ENCODE data around the gene C16orf90. TPM values are rescaled to one million over a fixed set of nuclear protein-coding genes. Genes with fewer than 3 reads are reported as not detected.
A peak's percentile ranks its signal among the peaks of the same experiment; 100 is the strongest.

The C16orf90 gene
- total RNA-seq, 2 experiments from 2014 or later, result not detected

DNA sequence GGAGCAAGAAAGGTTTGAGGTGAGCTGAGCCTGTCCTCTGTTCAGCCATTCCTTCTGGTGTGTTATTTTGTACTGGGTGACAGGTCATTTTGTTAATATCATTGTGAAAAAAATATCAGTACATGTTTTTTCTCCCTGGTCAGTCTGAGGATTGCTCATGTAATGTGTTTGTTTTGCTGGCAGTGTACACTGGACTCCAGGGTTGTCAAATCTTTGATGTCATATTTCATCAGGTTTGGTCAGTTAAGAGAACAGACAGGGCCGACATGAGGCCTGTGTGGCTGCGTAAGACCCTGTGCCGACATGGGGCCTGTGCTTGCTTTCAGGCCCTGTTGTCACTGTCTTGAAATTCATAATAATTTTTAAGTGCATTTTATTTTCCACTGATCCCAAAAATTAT is 28.0 kb upstream of the C16orf90 start:
- ATAC-seq (ENCODE audit: low read depth) (no peak), DNase-seq (no peak)
- peaks cover 18% of the 10 kb centered on the region for H3K36me3 Mint-ChIP-seq
- H3K4me3 Mint-ChIP-seq, result no peak overlapping the region
- H3K27ac Mint-ChIP-seq, result no peak overlapping the region
- H3K9me3 Mint-ChIP-seq, result no peaks in the 10 kb centered on the region
- peaks cover 8% of the 10 kb centered on the region for H3K4me1 Mint-ChIP-seq
- no peaks in the 10 kb centered on the region for H3K27me3 Mint-ChIP-seq
- POLR2A ChIA-PET, result no interaction called here

GRCh38 chr16:3520841-3521240 is 25.6 kb upstream of the C16orf90 start:
- peaks cover 7% of the 10 kb centered on the region for H3K4me1 Mint-ChIP-seq
- no peak overlapping the region for H3K4me3 Mint-ChIP-seq
- DNase-seq (no peak), ATAC-seq (ENCODE audit: low read depth) (no peak)
- H3K27ac Mint-ChIP-seq, result no peak overlapping the region
- no peaks in the 10 kb centered on the region for H3K27me3 Mint-ChIP-seq
- POLR2A ChIA-PET, result no interaction called here
- no peaks in the 10 kb centered on the region for H3K9me3 Mint-ChIP-seq
- H3K36me3 Mint-ChIP-seq, result peaks cover 20% of the 10 kb centered on the region

DNA sequence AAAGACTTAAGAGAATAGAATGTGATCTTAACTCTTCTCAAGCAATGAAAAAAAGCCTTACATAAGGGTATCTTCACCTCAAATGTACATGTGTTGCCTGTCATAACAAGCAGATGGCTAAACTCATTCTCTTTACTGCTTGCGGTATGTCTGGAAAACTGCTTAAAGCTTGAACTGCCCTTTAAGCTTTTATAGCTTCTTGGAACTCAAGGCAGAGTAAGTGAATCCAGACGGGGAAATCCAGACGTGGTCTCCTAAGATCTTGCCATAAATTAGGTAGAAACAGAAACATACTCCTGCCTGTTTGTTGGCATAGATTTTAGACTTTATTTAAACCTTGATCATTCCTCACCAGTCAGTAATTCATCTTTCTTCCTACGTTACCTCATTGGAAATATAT is 25.1 kb upstream of the C16orf90 start:
- DNase-seq, result no peak
- H3K27me3 Mint-ChIP-seq, result no peaks in the 10 kb centered on the region
- H3K4me3 Mint-ChIP-seq, result no peak overlapping the region
- peaks cover 19% of the 10 kb centered on the region for H3K36me3 Mint-ChIP-seq
- H3K27ac Mint-ChIP-seq, result no peak overlapping the region
- POLR2A ChIA-PET, result no interaction called here
- H3K4me1 Mint-ChIP-seq, result peaks cover 7% of the 10 kb centered on the region
- ATAC-seq (ENCODE audit: low read depth), result no peak
- no peaks in the 10 kb centered on the region for H3K9me3 Mint-ChIP-seq

GRCh38 chr16:3519581-3519980 is 24.3 kb upstream of the C16orf90 start:
- no peak for DNase-seq
- Mint-ChIP-seq H3K36me3 (peaks cover 15% of the 10 kb centered on the region), H3K27ac (no peak overlapping the region), H3K4me3 (no peak overlapping the region), H3K9me3 (no peaks in the 10 kb centered on the region), H3K27me3 (no peaks in the 10 kb centered on the region), H3K4me1 (peaks cover 7% of the 10 kb centered on the region)
- ATAC-seq (ENCODE audit: low read depth), result no peak
- POLR2A ChIA-PET, result no interaction called here

- ATAC-seq (ENCODE audit: low read depth) (no peak), DNase-seq (no peak)
- Mint-ChIP-seq H3K27ac (no peak overlapping the region), H3K27me3 (no peaks in the 10 kb centered on the region), H3K4me1 (peaks cover 7% of the 10 kb centered on the region), H3K36me3 (peaks cover 15% of the 10 kb centered on the region), H3K9me3 (no peaks in the 10 kb centered on the region), H3K4me3 (no peak overlapping the region)
- POLR2A ChIA-PET, result interaction anchor here (0.6 kb wide), 1 partner anchor 49 kb away, joined by 3 read pairs; no protein-coding TSS in a partner anchor
Measured at GRCh38 chr16:3518986-3519348, 23.7 kb upstream of the C16orf90 start.

DNA sequence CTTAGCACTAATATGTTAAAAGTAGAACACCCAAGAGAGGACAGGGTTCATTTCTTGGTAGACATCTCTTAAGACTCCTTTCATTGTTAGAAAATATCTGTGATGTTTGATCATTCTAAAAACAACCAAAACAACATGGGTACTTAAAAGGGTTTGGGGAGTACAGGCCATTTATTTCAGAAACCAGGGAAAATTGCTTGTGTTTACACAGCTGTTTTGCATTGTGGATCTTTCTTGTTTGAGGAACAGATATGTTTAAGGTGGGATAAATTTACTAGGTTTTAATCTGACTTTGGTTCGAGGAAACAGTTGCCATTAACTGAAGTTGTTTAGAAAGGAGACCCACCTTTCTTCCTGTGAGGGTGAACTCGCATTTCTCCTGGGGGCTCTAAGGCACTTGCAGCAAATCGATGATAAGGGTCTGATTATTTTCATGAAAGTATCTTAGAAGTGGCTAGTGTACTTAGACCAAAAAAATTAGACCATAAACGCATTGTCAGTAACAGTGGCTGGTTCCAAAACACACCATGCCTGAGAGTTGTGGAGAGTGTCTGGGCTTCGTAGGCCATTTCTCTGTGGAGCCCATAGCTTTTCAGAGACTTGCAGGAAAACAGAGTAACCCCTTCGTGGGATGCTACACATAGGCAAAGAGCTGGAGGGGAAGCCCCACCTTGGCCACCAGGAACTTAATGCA is 23.1 kb upstream of the C16orf90 start:
- peaks cover 10% of the 10 kb centered on the region for H3K4me1 Mint-ChIP-seq
- no peak overlapping the region for H3K4me3 Mint-ChIP-seq
- POLR2A ChIA-PET, result interaction anchor here (0.6 kb wide), 1 partner anchor 49 kb away, joined by 3 read pairs; no protein-coding TSS in a partner anchor

DNA sequence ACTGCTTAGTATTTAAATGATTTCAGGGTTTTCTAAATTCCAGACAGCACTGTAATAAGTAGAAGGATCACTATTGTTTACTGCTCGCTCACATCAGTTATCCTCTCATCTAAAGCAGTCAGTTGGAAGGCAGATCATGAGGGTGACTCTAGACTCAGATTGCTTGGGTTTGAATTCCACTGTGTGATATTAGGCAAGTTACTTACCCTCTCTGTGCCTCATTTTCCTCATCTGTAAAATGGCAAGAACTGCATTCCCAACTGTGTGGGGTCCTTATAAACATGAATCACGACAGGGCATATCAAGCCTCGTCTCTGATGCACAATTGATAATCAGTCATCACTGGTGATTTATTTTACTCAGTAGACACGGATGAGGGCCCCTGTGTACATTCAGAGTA is 20.6 kb upstream of the C16orf90 start:
- ATAC-seq (ENCODE audit: low read depth), result no peak
- Mint-ChIP-seq H3K4me3 (no peak overlapping the region), H3K27me3 (no peaks in the 10 kb centered on the region), H3K4me1 (peaks cover 16% of the 10 kb centered on the region), H3K9me3 (no peaks in the 10 kb centered on the region), H3K36me3 (peaks cover 23% of the 10 kb centered on the region), H3K27ac (no peak overlapping the region)
- DNase-seq, result no peak
- POLR2A ChIA-PET, result no interaction called here

More for the DNA sequence above, 23.1 kb upstream of the C16orf90 start:
- ATAC-seq (ENCODE audit: low read depth) (no peak), DNase-seq (no peak)
- Mint-ChIP-seq H3K9me3 (no peaks in the 10 kb centered on the region), H3K36me3 (peaks cover 18% of the 10 kb centered on the region), H3K27me3 (no peaks in the 10 kb centered on the region), H3K27ac (no peak overlapping the region)

DNA sequence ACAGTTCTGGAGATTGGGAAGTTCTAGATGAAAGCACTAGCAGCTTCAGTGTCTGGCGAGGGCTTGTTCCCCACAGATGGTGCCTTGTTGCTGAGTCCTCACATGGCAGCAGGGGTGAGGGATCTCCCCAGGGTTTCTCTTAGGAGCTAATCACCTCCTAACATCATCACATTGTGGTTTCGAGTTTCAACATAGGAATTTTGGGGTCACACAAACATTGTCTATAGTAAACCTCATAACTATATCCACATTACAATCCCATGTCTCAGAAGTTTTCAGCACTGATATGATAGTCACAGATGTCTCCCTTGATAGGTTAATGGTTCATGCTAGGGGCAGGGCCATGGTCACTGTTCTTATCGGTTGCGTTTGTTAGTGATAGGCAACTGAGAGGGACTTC is 19.3 kb upstream of the C16orf90 start:
- Mint-ChIP-seq H3K4me1 (peaks cover 20% of the 10 kb centered on the region), H3K36me3 (peaks cover 22% of the 10 kb centered on the region), H3K27ac (no peak overlapping the region), H3K9me3 (no peaks in the 10 kb centered on the region), H3K27me3 (no peaks in the 10 kb centered on the region), H3K4me3 (no peak overlapping the region)
- no peak for DNase-seq
- POLR2A ChIA-PET, result interaction anchor here (0.6 to 1.1 kb wide), 2 partner anchors 22 to 62 kb away, joined by 3 read pairs; no protein-coding TSS in a partner anchor
- no peak for ATAC-seq (ENCODE audit: low read depth)

GRCh38 chr16:3513892-3514583 is 18.7 kb upstream of the C16orf90 start:
- ATAC-seq (ENCODE audit: low read depth), result no peak
- H3K36me3 Mint-ChIP-seq, result peaks cover 18% of the 10 kb centered on the region
- peak overlapping the region; percentile 43 for H3K27ac Mint-ChIP-seq
- H3K4me1 Mint-ChIP-seq, result peaks cover 22% of the 10 kb centered on the region
- POLR2A ChIA-PET, result interaction anchor here (0.6 to 1.1 kb wide), 2 partner anchors 23 to 63 kb away, joined by 3 read pairs; no protein-coding TSS in a partner anchor
- H3K9me3 Mint-ChIP-seq, result no peaks in the 10 kb centered on the region
- no peak for DNase-seq
- H3K27me3 Mint-ChIP-seq, result no peaks in the 10 kb centered on the region
- H3K4me3 Mint-ChIP-seq, result no peak overlapping the region

GRCh38 chr16:3511286-3512180 is 16.2 kb upstream of the C16orf90 start:
- ATAC-seq (ENCODE audit: low read depth), result no peak
- H3K27me3 Mint-ChIP-seq, result no peaks in the 10 kb centered on the region
- no peaks in the 10 kb centered on the region for H3K9me3 Mint-ChIP-seq
- H3K4me3 Mint-ChIP-seq, result no peak overlapping the region
- H3K4me1 Mint-ChIP-seq, result peaks cover 30% of the 10 kb centered on the region
- peak; percentile 25 for DNase-seq
- peak overlapping the region; percentile 19 for H3K27ac Mint-ChIP-seq
- POLR2A ChIA-PET, result interaction anchor here (2.2 kb wide), 1 partner anchor 10 kb away, joined by 5 read pairs; the partner anchor contains the start of gene CLUAP1
- H3K36me3 Mint-ChIP-seq, result peaks cover 32% of the 10 kb centered on the region

DNA sequence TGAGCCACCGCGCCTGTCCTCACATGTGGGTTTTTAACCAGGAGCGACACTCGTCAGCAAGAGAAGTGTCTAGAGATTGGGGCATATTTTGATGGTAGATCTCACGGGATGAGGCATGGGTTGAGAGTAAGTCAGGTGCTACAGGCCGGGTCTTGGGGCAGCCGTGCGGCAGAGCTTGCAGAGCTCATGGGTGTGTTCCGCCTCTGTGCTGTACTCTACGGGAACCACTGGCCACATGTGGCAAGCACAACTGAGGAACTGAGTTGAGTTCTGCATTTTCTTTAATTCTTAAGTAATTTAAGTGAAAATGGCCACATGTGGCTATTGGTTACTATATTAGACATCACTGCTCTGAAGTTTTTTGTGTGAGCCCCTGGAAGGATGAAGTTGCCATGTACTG is 15.1 kb upstream of the C16orf90 start:
- H3K36me3 Mint-ChIP-seq, result peaks cover 37% of the 10 kb centered on the region
- ATAC-seq (ENCODE audit: low read depth) (no peak), DNase-seq (no peak)
- no peaks in the 10 kb centered on the region for H3K27me3 Mint-ChIP-seq
- peak overlapping the region; percentile 31 for H3K4me3 Mint-ChIP-seq
- no peaks in the 10 kb centered on the region for H3K9me3 Mint-ChIP-seq
- peak overlapping the region; percentile 32 for H3K27ac Mint-ChIP-seq
- POLR2A ChIA-PET, result interaction anchor here (2.2 kb wide), 1 partner anchor 9 kb away, joined by 5 read pairs; the partner anchor contains the start of gene CLUAP1
- peaks cover 38% of the 10 kb centered on the region for H3K4me1 Mint-ChIP-seq

GRCh38 chr16:3509470-3509928 is 14.2 kb upstream of the C16orf90 start:
- Mint-ChIP-seq H3K4me3 (peak overlapping the region; percentile 47), H3K9me3 (no peaks in the 10 kb centered on the region), H3K27ac (peak overlapping the region; percentile 77), H3K36me3 (peaks cover 40% of the 10 kb centered on the region), H3K27me3 (no peaks in the 10 kb centered on the region), H3K4me1 (peaks cover 44% of the 10 kb centered on the region)
- ATAC-seq (ENCODE audit: low read depth) (peak; percentile 94), DNase-seq (peak; percentile 73)
- POLR2A ChIA-PET, result interaction anchor here (0.6 to 2.2 kb wide), 5 partner anchors 8 to 432 kb away, joined by 3 to 5 read pairs (median 3); partner anchors contain the start of genes CLUAP1 and SLX4

- ATAC-seq (ENCODE audit: low read depth), result no peak
- DNase-seq, result peak; percentile 25
- no peaks in the 10 kb centered on the region for H3K9me3 Mint-ChIP-seq
- peaks cover 52% of the 10 kb centered on the region for H3K4me1 Mint-ChIP-seq
- peak overlapping the region; percentile 77 for H3K27ac Mint-ChIP-seq
- peaks cover 40% of the 10 kb centered on the region for H3K36me3 Mint-ChIP-seq
- no peaks in the 10 kb centered on the region for H3K27me3 Mint-ChIP-seq
- POLR2A ChIA-PET, result no interaction called here
- H3K4me3 Mint-ChIP-seq, result peak overlapping the region; percentile 17
Measured at GRCh38 chr16:3508736-3509135, 13.4 kb upstream of the C16orf90 start.
